ENCODE measurements around the gene PSORS1C1.
A peak's percentile ranks its signal among the peaks of the same experiment; 100 is the strongest.
"Not testable (repeated sequence)": the region's sequence is repeated elsewhere in the genome, so short reads cannot be mapped to it uniquely, and the experiment has no call there.

The PSORS1C1 gene

DNA sequence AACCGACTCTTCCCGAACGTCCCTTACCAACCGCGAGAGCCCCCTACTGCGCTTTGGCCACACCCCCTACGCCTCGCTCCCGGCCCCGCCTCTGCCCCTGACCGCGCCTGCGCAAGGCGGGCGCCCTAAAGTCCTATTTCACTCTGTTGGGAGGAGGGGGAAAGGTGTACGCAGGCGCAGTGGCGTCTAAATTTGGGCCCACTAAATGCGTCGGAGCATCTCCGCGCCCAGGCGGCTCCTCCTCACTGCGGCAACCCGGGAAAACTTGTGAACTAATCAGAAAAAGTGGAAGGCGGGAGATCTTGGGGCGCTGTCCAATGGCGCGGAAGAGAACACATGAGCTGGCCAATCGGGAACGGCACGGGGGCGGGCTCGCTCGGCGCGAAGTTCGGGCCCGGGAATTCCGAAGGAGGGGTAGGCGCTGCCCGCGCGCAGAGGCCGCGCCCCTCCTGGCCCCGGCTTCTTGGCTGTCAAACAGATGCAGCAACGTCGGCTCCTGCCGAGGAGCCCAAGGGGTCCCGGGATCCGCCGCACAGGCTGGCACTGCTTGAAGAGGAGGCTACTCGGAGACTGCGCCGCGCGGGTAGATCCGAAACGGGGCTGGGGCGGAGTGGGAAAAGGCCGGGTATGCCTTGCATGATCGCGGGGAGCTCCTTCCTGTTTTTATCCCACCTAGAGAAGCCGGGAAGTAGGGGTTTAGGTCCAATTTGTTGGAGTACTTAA, 43.7 kb downstream of the PSORS1C1 start, which contains the start of gene TCF19:
Gene TCF19, plus strand, starts transcription at position 450 of the 723 bp plus-strand sequence. CDS start 881 bp downstream, outside the sequence.
- DNase-seq (ENCODE audit: low read depth in 1 of 2, low spot score in 1 of 2) = peak; percentile 99

DNA sequence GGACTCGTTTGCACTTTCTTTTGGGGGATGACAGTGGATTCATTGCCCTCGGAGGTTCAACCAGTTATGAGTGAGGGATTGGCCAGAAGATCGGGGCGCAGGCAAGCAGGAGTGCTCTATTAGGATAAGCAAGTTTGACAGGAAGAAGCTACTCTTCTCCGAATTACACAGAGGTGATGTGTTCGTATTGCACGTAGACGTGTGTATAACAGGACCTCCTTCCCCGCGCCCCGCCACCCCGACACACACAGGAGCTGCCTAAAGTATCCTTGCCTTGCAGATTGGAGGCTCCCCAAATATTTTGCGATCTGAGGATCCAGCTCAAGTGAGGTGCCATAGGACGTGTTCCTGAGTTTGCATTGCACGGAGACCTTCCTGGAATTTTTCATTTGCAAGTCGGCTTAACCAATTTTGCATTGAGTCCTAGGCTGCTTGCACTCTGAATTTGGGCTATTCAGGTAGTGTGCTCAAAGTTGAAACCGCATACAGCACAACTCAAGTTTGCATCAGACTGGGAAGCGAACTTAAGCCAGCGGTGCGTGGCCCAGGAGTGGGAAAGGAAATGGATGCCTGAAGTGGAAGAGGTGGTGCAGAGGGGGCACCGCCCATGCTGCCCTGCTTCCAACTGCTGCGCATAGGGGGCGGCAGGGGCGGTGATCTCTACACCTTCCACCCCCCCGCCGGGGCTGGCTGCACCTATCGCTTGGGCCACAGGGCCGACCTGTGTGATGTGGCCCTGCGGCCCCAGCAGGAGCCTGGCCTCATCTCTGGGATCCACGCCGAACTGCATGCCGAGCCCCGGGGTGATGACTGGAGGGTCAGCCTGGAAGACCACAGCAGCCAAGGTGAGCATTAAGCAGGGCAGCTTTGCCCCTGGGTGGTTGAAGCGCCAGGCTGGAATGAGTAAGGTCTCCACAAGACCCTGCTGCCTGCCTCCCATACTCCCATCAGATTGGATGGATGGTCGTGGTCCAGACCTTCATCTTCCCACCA, 44.6 kb downstream of the PSORS1C1 start:
- DNase-seq (ENCODE audit: low read depth in 1 of 2, low spot score in 1 of 2) = no peak

DNA sequence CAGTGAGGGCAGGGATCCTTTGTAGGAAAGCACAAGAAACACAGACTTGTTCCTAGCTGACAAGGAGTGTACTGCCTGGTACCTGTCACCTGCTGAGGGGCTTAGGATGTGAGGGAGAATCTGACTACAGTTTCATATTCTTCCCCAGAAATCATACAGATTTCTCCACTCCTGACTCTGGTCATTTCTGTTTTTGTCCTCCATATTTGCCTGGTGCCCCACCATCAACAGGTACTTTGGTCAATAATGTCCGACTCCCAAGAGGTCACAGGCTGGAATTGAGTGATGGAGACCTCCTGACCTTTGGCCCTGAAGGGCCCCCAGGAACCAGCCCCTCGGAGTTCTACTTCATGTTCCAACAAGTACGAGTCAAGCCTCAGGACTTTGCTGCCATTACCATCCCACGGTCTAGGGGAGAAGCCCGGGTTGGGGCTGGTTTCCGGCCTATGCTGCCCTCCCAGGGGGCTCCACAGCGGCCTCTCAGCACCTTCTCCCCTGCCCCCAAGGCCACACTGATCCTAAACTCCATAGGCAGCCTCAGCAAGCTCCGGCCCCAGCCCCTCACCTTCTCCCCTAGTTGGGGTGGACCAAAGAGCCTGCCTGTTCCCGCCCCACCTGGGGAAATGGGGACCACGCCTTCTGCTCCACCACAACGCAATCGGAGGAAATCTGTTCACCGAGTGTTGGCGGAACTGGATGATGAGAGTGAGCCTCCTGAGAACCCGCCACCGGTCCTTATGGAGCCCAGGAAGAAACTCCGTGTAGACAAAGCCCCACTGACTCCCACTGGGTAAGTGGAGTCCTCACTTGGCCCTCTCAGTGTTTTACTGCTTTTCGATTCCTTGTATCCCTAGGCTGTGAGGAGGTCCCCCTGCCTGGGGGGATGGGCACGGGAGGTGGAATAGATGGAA, 46.9 kb downstream of the PSORS1C1 start:
- DNase-seq (ENCODE audit: low read depth in 1 of 2, low spot score in 1 of 2) = no peak

DNA sequence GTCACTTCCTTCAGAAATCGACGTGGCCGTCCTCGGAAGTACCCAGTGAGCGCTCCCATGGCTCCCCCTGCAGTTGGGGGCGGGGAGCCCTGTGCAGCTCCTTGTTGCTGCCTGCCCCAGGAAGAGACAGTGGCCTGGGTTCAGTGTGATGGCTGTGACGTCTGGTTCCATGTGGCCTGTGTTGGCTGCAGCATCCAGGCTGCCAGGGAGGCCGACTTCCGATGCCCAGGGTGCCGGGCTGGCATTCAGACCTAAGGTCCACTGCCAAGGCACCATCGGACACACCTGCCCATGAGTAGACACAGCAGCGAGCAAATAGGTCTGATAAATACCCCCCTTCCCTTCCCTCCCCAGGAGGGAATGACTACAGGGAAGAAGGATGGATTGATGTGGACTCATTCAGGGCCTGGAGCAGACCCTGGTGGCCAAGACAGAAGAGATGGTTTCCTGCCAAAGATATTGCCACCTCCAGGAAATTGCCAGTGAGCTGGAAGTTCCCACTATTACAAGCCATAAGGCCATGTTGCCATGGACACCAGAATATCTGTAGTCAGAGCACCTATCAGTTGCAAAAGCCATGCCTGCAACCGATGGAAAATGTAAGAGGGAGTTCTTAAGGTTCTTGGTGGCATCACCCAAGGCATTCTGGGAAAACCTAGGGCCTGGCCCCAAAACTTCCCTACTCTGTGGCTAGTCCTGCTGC, 48.0 kb downstream of the PSORS1C1 start:
- no peak for DNase-seq (ENCODE audit: low read depth in 1 of 2, low spot score in 1 of 2)

DNA sequence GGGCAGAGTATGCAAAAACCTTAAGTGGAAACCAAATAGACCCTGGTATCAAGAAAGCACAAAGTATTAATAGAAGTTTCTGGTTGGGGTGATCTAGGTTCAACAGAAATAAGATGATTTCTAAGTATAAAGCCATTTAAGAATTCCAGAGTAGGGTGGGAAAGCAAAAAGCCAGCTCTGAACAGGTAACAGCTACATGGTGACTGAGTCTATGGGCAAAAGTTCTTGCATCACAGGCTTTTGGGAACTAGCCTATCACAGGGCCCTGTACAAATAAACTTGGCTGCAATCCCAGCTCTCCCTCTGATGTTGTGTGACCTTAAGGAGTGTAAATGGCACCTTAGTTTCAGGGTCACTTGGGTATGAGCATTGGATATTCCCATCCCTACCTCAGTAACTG, 49.3 kb downstream of the PSORS1C1 start:
- DNase-seq (ENCODE audit: low read depth in 1 of 2, low spot score in 1 of 2) = no peak

DNA sequence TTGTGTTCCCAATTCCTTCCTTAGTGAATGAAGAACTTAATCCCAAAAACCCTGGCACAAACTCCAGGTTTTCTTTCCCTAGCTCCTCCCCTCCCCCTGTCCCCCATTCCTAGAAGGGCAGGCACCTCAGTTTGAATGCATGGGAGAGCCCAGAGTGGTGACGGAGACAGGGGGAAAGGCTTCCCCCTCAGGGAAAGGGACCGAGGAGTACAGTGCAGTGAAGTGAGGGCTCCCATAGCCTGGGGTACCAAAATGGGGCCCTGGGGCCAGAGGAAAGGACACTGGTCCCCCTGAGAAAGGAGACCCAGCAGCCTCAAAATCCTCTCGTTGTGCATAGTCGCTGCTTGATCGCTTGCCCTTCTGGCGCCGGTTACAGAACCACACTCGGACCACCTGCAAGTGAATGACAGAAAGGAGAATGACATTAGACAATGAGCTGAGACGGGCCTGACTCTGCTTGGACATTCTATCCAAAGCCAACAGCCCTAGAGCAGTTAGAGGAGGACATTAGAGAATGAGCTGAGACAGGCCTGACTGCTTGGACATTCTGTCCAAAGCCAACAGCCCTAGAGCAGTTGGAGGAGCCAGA, 50.0 kb downstream of the PSORS1C1 start:
- not testable (repeated sequence) for DNase-seq (ENCODE audit: low read depth in 1 of 2, low spot score in 1 of 2)

DNA sequence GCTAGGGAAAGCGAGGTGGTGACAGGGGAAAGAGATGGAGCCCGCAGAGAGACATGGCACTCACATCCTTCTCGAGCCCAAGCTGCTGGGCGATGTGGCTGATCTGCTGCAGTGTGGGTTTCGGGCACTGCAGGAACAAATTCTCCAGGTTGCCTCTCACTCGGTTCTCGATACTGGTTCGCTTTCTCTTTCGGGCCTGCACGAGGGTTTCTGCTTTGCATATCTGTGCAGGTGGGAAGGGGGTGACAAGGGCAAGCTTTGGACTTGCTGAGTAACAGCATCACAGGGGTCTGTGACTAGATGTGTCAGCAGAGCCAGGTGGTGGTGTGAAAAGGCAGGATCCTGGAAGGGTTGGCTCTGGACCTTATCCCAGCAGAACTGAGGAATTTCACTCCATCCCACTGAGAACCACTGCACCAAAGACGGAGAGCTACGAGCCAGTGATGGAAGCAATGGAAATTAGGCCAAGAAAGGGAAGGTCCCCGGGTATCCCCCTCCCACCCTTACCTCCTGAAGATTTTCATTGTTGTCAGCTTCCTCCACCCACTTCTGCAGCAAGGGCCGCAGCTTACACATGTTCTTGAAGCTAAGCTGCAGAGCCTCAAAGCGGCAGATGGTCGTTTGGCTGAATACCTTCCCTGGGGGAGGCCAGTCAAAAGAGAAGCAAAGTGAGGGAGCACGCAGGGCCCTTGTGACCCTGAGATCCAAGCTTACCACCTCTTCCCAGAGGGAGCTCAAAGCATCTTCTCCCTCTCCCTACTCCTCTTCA, 50.6 kb downstream of the PSORS1C1 start:
- not testable (repeated sequence) for DNase-seq (ENCODE audit: low read depth in 1 of 2, low spot score in 1 of 2)

DNA sequence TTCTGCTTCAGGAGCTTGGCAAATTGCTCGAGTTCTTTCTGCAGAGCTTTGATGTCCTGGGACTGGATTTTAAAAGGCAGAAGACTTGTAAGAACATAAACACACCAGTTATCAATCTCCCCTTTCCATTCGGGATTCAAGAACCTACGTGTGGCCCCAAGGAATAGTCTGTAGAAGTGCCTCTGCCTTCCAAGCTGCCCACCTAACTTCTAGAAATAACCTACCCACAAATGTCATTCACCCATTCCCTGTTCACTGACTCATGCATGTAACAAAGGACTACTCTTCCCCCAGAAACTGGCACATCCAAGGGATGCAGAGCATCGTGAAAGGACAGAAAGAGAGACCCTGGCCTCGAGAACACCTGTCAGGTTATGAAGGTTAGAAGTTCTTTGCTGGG, 51.4 kb downstream of the PSORS1C1 start:
- no peak for DNase-seq (ENCODE audit: low read depth in 1 of 2, low spot score in 1 of 2)

DNA sequence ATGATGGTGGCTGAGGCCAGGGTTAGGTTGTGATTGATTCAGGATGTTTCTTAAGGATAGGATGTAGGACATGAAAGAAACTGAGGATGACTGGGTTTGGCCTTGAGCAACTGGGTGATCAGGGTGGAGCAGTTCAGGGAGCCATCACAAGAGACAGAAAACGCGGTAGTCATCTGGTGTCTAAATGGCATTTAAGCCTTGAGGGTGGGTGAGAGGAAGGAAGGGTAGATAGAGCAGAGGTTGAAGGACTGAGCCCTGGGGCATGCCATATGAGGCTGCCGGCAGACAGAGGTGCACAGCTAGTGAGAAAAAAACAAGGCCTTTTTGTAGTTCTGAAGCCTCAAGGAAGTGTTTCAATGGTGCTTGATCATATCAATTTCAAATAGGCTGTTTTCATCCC, 54.0 kb downstream of the PSORS1C1 start:
- no peak for DNase-seq (ENCODE audit: low read depth in 1 of 2, low spot score in 1 of 2)

DNA sequence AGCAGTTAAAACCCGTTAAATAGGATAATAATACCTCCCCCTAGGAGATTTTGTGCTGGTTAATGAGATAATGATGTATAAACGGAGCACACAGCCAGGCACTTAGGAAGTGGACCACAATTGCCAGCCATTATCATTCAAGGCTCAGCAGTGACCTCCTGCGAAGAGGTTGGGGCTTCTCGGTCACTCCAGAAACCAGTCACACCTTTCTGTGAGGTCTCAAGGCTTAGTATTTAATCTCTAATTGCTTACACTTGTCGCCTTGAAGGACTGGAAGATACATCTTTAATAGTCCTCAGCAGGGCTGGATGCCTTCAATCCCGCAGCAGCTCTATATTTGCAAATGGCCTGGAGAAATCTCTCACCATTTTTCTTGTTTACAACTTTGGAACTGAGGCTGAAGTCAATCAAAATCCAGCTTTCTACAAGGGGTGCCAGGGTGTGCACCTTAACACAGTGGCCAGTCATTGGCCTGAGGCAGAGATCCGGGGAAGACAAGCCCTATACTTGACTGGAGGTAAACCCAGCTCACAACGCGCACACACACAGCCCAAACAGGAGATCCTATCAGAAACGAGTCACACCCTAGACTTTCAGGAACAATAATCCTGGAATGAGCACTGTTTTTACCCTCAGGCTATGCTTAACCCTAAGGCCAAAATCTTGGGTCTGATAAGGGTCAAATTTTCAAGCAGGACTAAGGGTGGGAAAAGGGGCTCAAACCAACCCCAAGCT, 54.7 kb downstream of the PSORS1C1 start:
- no peak for DNase-seq (ENCODE audit: low read depth in 1 of 2, low spot score in 1 of 2)

DNA sequence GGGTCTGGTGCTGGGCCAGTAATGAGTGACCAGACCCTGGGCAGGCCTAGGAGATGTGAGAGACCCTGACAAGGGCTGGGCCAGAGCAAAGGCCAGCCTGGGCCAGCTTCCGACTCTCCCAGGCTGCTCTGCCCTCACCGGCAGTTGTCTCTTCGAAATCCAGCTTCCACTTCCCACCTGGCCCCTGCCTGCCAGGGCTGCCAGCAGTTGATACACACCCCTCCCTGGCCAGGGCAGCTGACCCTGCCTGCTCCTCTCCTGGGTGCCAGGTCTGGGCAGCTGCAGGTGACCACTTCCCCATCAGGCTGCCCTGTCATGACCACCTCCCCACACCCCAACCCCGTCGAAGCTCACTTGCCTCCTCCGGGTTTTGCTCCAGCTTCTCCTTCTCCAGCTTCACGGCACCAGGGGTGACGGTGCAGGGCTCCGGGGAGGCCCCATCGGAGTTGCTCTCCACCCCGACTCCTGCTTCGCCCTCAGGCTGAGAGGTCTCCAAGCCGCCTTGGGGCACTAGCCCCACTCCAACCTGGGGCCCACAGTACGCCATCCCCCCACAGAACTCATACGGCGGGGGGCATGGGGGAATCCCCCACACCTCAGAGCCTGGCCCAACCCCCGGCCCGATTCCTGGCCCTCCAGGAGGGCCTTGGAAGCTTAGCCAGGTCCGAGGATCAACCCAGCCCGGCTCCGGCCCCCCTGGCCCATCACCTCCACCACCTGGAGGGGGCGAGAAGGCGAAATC, 55.4 kb downstream of the PSORS1C1 start:
- DNase-seq (ENCODE audit: low read depth in 1 of 2, low spot score in 1 of 2) = not testable (repeated sequence)

DNA sequence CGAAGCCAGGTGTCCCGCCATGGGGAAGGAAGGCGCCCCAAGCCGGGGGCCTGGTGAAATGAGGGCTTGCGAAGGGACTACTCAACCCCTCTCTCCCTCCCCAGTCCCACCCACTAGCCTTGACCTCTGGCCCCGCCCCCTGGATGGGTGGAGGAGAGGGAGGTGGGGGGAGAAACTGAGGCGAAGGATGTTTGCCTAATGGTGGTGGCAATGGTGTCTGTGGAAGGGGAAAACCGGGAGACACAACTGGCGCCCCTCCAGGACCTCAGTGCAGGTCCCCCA, 55.9 kb downstream of the PSORS1C1 start, which contains the start of gene POU5F1:
Gene POU5F1, minus strand, starts transcription at position 83 of the 282 bp plus-strand sequence. Its CDS starts 62 bp downstream, at position 21.
- DNase-seq (ENCODE audit: low read depth in 1 of 2, low spot score in 1 of 2) = no peak

DNA sequence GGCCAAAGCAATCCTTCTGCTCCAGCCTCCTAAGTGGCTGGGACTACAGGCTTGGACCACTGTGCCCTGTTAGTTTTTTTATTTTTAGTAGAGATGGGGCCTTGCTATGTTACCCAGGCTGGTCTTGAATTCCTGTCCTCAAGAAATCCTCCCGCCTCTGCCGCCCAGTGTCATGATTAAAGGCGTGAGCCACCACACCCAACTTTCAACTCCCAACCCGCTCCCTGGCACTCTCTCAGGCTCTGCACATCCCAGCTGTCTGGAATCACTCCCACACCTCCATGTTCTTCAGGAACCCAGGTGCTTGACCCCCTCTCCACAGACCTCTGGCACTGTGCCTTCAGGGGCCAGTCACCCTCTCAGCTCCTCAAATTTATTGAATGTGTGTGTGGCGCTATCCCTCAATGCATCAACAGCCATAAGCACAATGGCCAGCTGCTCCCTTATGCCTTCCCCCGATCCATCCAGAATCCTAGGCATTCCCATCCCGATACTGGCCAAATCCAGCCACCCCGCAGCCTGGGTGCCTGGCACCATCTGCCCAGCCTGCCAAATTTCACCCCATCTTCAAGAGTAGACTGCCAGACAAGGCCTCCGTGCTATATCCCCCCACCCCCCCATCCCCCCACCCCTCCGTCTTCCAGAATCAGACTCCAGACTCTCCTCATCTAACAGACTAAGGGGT, 56.5 kb downstream of the PSORS1C1 start:
- DNase-seq (ENCODE audit: low read depth in 1 of 2, low spot score in 1 of 2) = no peak

DNA sequence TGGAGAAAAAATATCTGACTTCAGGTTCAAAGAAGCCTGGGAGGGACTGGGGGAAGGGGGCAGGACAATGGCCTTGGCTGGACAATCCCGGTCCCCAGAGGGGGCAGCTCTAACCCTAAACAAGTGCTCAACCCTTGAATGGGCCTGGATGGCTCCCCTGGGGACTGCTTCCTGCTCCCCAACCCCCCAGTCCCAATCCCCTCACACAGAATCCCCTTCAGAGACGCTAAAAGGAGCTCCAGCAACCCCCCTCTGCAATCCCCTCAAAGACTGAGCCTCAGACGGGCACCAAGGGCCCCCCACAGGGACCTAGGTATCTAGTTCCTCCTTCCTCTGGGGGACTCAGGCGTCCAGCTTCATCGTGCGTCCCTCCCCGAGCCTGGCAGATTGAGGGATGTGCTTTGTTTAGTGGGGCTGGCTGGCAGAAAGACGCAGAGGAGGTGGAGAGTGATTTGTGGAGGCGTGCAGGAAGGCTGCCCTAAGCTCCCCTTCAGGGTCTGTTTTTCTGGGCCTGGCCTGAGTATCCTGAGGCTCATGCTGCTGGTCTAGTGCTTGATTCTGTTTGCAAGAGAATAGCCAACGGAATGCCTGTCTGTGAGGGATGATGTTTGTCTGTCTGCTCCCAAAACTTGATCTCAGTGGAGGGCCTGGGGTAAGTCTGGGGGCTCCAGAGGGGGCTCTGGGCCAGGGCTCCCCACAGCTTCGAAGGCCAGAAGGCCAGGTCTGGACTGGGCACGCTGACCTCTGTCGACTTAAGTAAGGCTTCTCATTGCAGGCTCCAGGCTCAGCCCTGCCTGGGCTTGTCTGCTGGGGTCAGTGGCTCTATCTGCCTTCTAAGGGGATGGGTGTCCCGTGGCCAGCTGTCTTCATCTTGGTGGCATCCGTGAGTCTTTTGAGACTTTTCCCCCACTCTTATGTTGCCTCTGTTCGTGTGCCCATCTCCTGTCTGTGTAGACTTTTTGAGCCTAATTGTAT, 57.6 kb downstream of the PSORS1C1 start:
- DNase-seq (ENCODE audit: low read depth in 1 of 2, low spot score in 1 of 2) = no peak

DNA sequence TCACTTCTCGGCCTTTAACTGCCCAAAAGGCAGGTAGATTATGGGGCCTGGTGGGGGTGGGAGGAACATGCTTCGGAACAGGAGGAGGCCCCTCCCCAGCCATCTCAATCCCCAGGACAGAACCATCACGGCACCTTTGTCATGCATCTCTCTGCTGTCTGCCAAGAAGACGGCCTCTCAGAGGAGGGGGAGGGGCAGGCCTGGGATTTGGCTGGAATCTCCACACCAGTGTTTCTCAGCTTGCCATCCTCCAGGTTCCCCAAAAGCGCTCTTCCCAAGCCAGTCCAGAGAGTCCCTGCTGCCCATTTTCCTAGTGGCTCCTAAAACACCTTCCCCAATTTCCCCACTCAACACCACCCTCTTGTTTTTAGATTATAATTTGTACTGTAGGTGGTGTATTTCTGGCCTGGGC, 58.4 kb downstream of the PSORS1C1 start:
- no peak for DNase-seq (ENCODE audit: low read depth in 1 of 2, low spot score in 1 of 2)

DNA sequence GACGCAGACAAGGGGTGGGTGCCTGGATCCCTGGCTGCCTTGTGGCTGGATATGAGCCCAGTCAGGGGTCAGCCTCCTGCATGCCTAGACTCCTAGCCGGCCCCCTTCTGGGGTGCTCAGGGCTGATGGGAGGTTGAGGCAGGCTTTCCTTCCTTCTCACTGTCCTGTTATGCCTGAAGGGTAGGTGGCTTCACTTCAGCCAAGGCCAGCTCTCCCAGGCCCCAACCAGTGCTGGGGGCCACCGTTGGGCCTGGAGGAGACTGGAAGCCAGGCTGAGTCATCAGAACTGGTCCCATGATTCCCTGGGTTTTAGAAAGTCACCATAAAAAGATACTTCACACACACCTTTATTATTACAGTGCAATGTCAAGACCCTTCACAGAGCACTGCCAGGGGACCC, 58.8 kb downstream of the PSORS1C1 start:
- no peak for DNase-seq (ENCODE audit: low read depth in 1 of 2, low spot score in 1 of 2)
